Effector memory CD8-positive, alpha-beta T cell (primary cell): ENCODE results near the gene ZDHHC20.

Experiments
- ATAC-seq: fragments of 150-1000 bp; cut with Tn5 transposase; replicated peaks from 2 replicates; pipeline ENCODE4 v1.10.0; 2021; ENCODE audit warnings: mild to moderate bottlenecking, moderate library complexity
- DNase-seq, 3 experiments: peaks; one replicate each; pipeline ENCODE4 v3.0.0; 2021
- H3K27ac Mint-ChIP-seq, 2 donors: one replicate each; pipeline ENCODE4 v1.8.0; 2022; ENCODE audit warnings: mild to moderate bottlenecking in 2 of 2, mixed read lengths in 2 of 2, moderate library complexity in 2 of 2
- H3K27me3 Mint-ChIP-seq, 2 donors: one replicate each; pipeline ENCODE4 v1.8.0; 2022; ENCODE audit warnings: mixed read lengths in 2 of 2
- H3K36me3 Mint-ChIP-seq: one replicate; pipeline ENCODE4 v1.8.0; 2022; ENCODE audit warnings: mild to moderate bottlenecking, moderate library complexity, mixed read lengths; ENCODE audit not compliant: insufficient read depth
- H3K4me1 Mint-ChIP-seq, 2 donors: one replicate each; pipeline ENCODE4 v1.8.0; 2022; ENCODE audit warnings: low read depth in 2 of 2, mixed read lengths in 2 of 2
- H3K4me3 Mint-ChIP-seq, 2 donors: one replicate each; pipeline ENCODE4 v1.8.0; 2022; ENCODE audit warnings: mild to moderate bottlenecking in 2 of 2, mixed read lengths in 2 of 2, moderate library complexity in 2 of 2
- H3K9me3 Mint-ChIP-seq, 2 donors: one replicate each; pipeline ENCODE4 v1.8.0; 2022; ENCODE audit warnings: mixed read lengths in 2 of 2

ZDHHC20 gene

DNA sequence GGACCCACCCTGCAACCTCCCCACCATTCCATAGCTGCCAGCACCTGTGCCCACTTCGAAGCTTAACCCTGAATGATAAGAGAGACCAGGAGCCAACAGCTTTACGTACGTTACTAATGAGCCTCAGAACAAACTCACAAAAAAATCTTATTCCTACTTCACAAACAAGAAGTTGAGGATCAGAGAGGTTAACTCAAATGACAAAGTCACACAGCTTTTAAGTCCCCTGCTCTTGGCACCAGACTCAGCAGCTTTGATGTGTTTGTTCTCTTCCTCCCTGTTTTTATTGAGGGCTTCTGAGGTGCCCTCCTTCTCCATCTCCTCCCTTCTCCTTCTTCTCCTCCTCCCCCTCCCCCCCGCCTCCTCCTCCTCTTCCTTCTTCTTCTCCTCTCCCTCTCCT lies 115.4 kb downstream of the ZDHHC20 start:
- ATAC-seq (no peak), DNase-seq (no peak)
- Mint-ChIP-seq H3K9me3 (no peaks in the 10 kb centered on the region), H3K36me3 (peaks cover 10% of the 10 kb centered on the region), H3K27me3 (no peaks in the 10 kb centered on the region), H3K4me3 (peak overlapping the region; percentile 77 to 82), H3K27ac (peak overlapping the region; percentile 95 to 96), H3K4me1 (peaks cover 18 to 20% of the 10 kb centered on the region in 2 donors)

DNA sequence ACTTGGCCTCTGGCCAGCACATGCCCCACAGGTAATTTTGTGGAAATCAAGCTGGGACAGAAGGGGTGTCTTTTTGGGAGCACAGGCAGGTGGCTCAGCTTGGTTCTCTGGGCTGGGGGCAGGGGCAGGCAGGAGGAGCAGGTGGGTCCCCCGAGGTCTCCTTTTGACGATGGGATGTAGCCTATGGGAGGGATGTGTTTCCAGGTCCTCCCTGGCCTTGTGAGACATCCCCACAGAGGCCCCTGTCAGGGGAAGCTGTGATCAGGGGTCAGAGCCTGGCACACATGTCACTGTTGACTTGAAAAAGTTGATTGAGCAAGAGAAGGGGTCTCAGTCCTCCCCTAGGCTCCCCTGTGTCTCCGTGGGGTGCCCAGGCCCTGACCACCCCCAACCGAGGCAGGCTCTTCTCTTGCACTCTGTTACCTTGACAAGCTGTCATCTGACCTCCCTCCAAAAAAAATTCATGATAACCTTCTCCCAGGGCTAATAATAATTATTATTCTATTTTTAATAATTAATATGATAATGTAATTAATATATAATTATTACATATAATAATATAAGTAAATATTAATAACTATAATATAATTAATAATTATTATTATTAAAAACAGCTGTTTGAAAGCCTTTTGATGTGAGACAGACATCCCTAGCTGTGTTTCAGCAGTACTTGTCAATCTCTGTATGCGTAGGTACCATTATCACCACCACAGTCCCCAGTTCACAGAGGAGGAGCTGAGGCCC lies 116.2 kb downstream of the ZDHHC20 start:
- no peaks in the 10 kb centered on the region for H3K27me3 Mint-ChIP-seq
- H3K4me3 Mint-ChIP-seq, result no peak overlapping the region
- no peaks in the 10 kb centered on the region for H3K9me3 Mint-ChIP-seq
- DNase-seq, result no peak
- peaks cover 9% of the 10 kb centered on the region for H3K36me3 Mint-ChIP-seq
- peaks cover 18 to 24% of the 10 kb centered on the region in 2 donors for H3K4me1 Mint-ChIP-seq
- no peak for ATAC-seq
- H3K27ac Mint-ChIP-seq, result peak overlapping the region; percentile 95 to 96

DNA sequence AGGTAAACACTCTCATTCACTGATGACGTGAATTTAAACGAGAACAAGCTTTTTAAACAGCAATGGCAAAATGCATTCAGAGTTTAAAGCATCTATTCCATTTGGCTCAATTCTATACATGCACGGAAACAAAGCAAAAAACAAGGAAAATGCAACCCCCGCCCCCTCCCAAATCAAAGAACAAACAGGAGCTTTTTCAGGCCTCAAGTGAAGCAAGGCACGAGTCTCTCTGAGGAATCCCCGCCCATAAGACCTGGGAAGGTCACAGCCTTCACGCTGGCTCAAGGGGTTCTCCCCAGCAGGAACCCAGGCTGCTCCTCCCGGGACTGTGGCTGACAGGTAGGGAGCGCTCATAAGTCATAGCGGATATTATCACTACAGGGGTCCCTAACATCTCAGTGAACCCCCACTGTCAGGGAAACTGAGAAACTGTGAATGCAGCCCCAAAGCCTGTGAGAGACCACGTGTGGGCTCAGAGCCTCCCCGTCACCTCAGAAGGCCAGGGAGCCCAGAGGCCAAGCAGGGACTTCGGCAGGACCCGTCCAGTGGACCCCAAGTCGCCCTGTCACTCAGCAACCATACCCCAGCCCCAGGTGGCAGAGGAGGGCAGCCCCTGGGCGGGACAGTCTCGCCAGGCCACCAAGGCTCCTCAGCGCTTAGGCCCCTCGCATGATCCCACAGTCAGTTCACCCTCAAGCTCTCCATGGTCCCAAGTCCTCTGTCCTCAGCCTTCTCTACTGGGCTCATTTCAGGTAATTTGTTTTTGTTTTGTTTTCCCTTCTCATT lies 117.3 kb downstream of the ZDHHC20 start:
- Mint-ChIP-seq H3K27me3 (no peaks in the 10 kb centered on the region), H3K4me3 (no peak overlapping the region), H3K9me3 (no peaks in the 10 kb centered on the region), H3K36me3 (peaks cover 5% of the 10 kb centered on the region), H3K4me1 (peaks cover 22 to 28% of the 10 kb centered on the region in 2 donors), H3K27ac (peak overlapping the region in 1 of 2 donors; percentile 76)
- DNase-seq (no peak), ATAC-seq (no peak)

DNA sequence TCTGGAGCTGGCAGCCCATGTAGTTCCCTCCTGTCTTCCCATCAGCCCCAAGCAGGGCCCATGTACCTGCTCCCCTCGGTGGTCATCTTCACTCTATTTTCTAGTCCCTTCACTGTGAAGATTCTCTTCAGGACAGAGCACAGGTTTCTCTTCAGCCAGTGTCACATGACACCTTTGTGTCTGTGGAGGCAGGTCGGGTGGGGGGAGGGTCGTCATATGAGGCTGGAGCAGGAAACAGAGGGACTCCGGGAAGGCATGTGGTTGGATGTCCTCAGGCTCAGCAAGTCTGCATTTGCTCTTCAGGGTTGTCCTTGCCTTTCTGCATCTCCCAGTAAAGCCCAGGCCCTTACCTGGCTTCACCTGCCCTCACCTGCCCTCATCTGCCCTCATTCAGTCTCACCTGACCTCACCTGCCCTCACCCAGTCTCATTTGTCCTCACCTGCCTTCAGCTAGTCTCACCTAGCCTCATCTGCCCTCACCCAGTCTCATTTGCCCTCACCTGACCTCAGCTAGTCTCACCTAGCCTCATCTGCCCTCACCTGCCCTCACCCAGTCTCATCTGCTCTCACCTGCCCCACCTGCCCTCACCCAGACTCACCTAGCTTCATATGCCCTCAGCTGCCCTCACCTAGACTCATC lies 120.3 kb downstream of the ZDHHC20 start:
- H3K4me3 Mint-ChIP-seq, result no peak overlapping the region
- no peak for DNase-seq
- peaks cover 8 to 15% of the 10 kb centered on the region in 2 donors for H3K4me1 Mint-ChIP-seq
- peak overlapping the region in 1 of 2 donors; percentile 36 for H3K27ac Mint-ChIP-seq
- no peak for ATAC-seq
- H3K36me3 Mint-ChIP-seq, result no peaks in the 10 kb centered on the region
- H3K9me3 Mint-ChIP-seq, result no peaks in the 10 kb centered on the region
- no peaks in the 10 kb centered on the region for H3K27me3 Mint-ChIP-seq

DNA sequence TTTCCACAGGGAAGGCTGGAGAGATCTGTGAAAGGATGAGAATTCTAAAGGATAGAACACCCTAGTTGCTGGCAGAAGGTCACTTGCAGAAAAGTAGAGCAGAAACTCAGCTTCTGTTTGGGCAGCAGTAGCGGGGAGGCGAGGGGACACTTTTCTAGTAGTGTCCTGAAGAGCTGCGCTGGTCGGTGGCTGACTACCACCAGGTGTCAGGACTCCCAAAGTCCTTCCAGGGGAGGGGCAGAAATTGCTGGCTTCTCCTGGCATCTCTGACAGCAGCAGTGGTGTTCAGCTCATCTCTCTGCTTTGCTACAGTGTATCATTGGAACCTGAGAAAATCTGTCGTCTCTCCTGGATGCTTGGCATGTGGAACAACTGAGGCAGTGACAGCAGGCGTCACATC lies 120.9 kb downstream of the ZDHHC20 start:
- peak overlapping the region; percentile 14 to 36 for H3K27ac Mint-ChIP-seq
- H3K4me1 Mint-ChIP-seq, result peaks cover 4 to 10% of the 10 kb centered on the region in 2 donors
- no peak for ATAC-seq
- no peaks in the 10 kb centered on the region for H3K9me3 Mint-ChIP-seq
- DNase-seq, result no peak
- no peaks in the 10 kb centered on the region for H3K36me3 Mint-ChIP-seq
- H3K4me3 Mint-ChIP-seq, result no peak overlapping the region
- H3K27me3 Mint-ChIP-seq, result no peaks in the 10 kb centered on the region

DNA sequence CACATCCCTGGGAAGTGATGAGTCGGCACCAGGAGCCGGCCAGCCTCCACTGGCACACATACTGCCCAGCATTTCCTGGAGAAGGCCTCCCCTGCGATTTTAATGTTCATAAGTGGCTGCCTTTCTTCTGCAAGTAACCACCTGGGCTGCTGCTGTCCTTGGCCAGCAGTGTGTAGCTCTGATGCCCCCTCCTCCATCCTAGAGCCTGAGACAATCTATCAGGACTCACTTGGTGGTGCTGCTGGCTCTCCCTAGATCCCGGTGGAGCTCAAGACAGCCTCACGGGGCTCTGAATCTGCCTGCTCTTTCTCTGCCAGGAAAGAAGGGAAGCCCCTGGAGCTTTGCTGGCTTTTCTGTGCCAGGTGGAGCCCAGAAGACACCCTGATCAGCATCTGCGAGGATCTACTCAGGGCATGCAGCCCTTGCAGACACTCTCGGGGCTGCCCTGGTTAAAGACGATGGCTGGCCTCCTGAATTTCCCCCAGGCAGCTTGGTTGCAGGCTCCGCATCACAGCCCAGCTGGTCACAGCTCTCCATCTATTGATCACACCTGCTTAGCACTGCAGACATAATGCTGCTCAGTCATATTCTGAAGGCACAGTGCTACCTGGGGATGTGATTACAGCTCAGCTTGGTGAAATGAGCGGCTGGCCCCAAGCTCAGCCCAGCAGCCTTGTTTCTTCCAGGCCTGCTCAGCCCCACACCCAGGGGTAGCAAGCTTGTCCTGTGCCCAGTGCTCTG lies 122.3 kb downstream of the ZDHHC20 start:
- ATAC-seq (no peak), DNase-seq (no peak)
- no peaks in the 10 kb centered on the region for H3K36me3 Mint-ChIP-seq
- no peaks in the 10 kb centered on the region for H3K9me3 Mint-ChIP-seq
- no peak overlapping the region for H3K4me3 Mint-ChIP-seq
- H3K27ac Mint-ChIP-seq, result peak overlapping the region in 1 of 2 donors; percentile 14
- no peaks in the 10 kb centered on the region for H3K27me3 Mint-ChIP-seq
- peaks cover 4 to 10% of the 10 kb centered on the region in 2 donors for H3K4me1 Mint-ChIP-seq

DNA sequence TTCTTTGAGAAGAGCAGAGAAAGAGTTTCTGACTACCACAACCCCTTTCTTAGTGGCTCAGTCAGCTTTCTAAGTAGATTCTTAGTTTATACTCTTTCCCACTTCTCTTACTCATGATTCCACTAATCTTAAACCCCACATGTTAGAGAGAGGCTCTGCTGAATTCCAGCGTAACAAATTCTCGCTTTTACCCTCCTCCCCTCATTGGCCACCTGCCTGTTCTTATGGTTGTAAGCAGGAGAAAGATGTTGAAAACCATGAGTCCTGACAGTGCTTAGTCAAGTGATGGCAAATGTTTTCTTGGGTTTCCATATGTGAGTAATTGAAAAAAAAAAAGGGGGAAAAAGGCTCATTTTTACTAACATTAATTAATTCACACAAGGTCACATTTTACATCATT lies 125.9 kb downstream of the ZDHHC20 start:
- Mint-ChIP-seq H3K36me3 (no peaks in the 10 kb centered on the region), H3K9me3 (no peaks in the 10 kb centered on the region), H3K4me1 (peaks cover 14 to 33% of the 10 kb centered on the region in 2 donors), H3K27ac (no peak overlapping the region), H3K4me3 (no peak overlapping the region), H3K27me3 (no peaks in the 10 kb centered on the region)
- DNase-seq (no peak), ATAC-seq (no peak)

DNA sequence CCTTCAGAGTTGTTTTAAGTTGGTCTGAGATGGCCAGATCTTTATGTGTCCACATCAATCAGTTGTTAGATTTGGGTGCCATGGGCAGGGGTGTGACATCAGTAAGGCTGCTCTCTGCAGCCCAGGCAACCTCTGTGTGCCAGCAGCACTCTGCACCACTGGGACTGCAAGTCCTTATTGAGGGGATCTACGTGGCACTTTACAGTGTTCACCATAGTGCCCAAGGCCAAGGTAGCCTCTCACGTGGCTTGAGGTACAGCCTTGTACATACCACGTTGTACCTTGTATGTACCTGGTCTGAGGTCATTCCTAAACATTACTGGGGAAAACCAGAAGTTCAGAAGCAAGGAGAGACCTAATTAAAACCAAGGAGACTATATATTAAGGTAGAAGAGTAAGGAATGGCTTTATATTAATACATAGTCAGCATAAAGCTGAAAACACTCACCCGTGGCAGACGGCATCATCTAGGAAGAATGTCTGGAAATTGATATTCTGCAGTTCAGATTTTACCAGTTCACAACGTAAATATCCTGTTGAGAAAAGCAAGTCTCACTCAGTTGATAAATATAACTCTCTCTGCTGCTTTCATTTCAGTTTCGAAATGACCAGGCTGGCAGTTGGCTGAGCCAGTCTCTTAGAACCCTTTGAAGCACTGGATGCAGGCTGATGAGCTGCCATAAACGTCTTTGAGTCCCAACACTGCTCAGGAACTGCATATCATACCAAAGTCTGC lies 128.8 kb downstream of the ZDHHC20 start:
- DNase-seq (no peak), ATAC-seq (peak; percentile 57)
- H3K4me3 Mint-ChIP-seq, result peak overlapping the region; percentile 34 to 54
- peak overlapping the region; percentile 49 to 97 for H3K27ac Mint-ChIP-seq
- no peaks in the 10 kb centered on the region for H3K27me3 Mint-ChIP-seq
- peaks cover 3% of the 10 kb centered on the region for H3K36me3 Mint-ChIP-seq
- no peaks in the 10 kb centered on the region for H3K9me3 Mint-ChIP-seq
- H3K4me1 Mint-ChIP-seq, result peaks cover 12 to 29% of the 10 kb centered on the region in 2 donors

DNA sequence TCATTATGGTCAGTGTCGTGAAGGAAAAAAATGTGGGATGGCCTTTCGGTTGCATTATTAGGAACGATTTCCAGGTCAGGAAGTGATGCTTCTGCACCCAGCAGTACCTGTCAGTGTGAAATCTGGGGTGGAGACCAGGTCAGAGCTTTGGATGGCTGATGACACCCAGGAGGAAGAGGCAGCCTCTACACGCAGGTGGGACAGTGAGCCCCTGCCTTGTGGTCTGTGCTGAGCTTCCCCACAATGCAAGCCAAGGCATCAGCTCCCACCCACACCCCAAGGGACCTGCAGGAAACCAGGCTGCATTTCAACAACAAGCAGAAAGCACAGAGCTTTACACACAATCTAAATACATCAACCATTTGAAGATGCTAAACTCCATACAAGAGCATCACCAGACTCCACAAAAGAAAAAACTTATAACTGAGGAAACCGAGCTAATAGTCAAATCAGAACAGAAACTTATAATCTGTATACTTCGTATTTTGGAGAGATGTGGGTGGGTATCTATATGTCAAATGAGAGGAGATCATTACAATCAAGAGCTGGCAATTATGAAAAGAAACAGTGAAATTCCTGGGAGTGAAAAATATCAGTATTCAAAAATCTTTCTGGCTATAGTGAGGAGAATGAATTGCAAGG lies 130.1 kb downstream of the ZDHHC20 start:
- Mint-ChIP-seq H3K9me3 (no peaks in the 10 kb centered on the region), H3K27me3 (no peaks in the 10 kb centered on the region), H3K36me3 (peaks cover 3% of the 10 kb centered on the region), H3K4me3 (peak overlapping the region in 1 of 2 donors; percentile 54), H3K27ac (peak overlapping the region; percentile 33 to 97), H3K4me1 (peaks cover 12 to 29% of the 10 kb centered on the region in 2 donors)
- no peak for ATAC-seq
- DNase-seq, result no peak

DNA sequence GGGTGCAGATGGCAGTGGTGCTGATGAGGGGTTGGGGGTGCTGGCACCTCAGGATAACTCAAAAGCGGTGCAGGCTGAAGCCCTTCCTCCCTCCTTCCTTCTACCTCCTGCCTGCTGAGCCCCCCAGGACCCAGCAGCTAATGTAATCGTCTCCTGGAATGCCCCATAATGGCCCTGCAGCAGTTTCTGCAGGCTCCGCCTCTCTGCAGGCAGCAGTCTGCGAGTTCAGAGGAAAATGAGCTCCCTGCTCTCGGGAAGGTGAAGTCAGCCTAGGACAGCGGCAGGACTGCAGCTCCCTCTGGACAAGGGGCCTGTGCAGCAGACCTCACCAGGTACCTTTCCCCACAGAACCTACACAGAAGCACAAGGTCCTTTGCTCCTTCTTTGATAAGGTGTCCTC lies 130.9 kb downstream of the ZDHHC20 start:
- Mint-ChIP-seq H3K4me1 (peaks cover 12 to 29% of the 10 kb centered on the region in 2 donors), H3K27me3 (no peaks in the 10 kb centered on the region), H3K4me3 (no peak overlapping the region), H3K27ac (peak overlapping the region in 1 of 2 donors; percentile 97), H3K36me3 (peaks cover 3% of the 10 kb centered on the region), H3K9me3 (no peaks in the 10 kb centered on the region)
- ATAC-seq (no peak), DNase-seq (no peak)

DNA sequence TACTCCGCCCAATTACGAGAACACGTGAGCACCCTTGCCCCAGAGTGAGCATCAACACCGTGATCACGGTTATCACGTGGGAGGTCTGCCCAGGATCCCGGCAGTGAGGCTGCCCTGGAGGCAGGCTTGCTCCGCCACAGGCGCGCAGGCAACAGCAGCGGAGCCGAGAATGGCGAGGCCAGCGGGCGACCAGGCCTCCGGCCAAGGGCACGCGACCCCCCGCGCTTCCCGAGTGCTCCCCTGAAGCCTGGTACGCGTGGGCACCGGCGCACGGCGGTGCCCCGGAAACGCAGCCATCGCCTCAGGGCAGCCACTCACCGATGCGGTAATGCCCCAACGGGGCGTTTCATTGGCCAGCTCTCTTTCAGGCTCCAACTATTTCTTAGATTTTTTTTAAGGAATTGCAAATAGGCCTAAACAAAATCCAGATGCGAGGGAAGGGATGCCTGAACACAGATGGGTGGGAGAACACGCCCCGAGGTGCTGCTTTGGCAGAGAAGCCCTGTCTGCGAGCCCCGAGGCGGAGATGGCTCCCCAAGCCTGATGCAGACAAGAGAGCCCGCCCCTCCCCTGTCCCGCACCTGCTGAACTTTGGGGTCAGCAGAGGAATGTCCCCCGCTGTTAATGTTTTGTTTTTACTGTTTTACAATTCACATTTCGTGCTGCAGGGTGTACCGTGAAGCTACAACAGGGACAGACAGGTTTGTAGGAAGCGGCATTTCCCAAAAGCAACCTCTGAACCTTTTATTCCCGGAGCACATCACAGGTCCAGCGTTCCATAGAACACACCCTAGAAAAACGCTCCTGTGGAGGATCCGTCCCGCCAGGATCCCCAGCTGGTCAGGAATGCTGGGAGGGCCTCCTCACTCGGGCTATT lies 132.7 kb downstream of the ZDHHC20 start:
- Mint-ChIP-seq H3K4me1 (peaks cover 12 to 29% of the 10 kb centered on the region in 2 donors), H3K36me3 (peaks cover 3% of the 10 kb centered on the region), H3K4me3 (peak overlapping the region in 1 of 2 donors; percentile 60), H3K27ac (peak overlapping the region in 1 of 2 donors; percentile 20), H3K9me3 (no peaks in the 10 kb centered on the region), H3K27me3 (no peaks in the 10 kb centered on the region)
- DNase-seq (no peak), ATAC-seq (no peak)
